A673 (cell line): Measurements from ENCODE around the gene RGPD3. TPM values are rescaled to one million over a fixed set of nuclear protein-coding genes. Genes with fewer than 3 reads are reported as not detected.
"Not testable (repeated sequence)": the region's sequence is repeated elsewhere in the genome, so short reads cannot be mapped to it uniquely, and the experiment has no call there.

Source experiments
- BruUV-seq: library from RNA; stranded (reverse); fragments of 400-500 nt; replicated peaks from 2 replicates; lab custom pipeline; 2021; lab: Mats Ljungman, UMichigan
- CTCF ChIA-PET: fragments of 300-600 bp; sonication (Branson Sonifier 250); formaldehyde crosslinking; loops from one replicate; lab custom pipeline; 2022; ENCODE audit warnings: antibody characterized with exemption; lab: Charles Lee
- POLR2A ChIA-PET: fragments of 300-600 bp; sonication (Branson Sonifier 250); formaldehyde crosslinking; loops from one replicate; lab custom pipeline; 2022; ENCODE audit warnings: antibody characterized with exemption; ENCODE audit not compliant: low non-redundant PET; lab: Charles Lee
- DNase-seq: peaks from one replicate; pipeline ENCODE4 v3.0.0-alpha.2; 2015; ENCODE audit warnings: low spot score
- H3K27ac ChIP-seq: fragments of 200-600 bp; sonication (generic); 2 replicates; pipeline ENCODE4 v1.5.1; 2016; ENCODE audit warnings: mixed run types, low read depth, mild to moderate bottlenecking, mixed read lengths, antibody characterized with exemption, low read length; ENCODE audit not compliant: poor library complexity, severe bottlenecking
- H3K27me3 ChIP-seq: fragments of 200-600 bp; sonication (generic); replicated peaks from 2 replicates; pipeline ENCODE4 v1.6.1; 2017; ENCODE audit warnings: mixed run types, low read depth, mild to moderate bottlenecking, mixed read lengths, antibody characterized with exemption, low read length; ENCODE audit not compliant: insufficient read depth, poor library complexity
- H3K36me3 ChIP-seq: fragments of 200-600 bp; sonication (generic); 2 replicates; pipeline ENCODE4 v1.6.1; 2016; ENCODE audit warnings: mixed run types, mild to moderate bottlenecking, mixed read lengths, antibody characterized with exemption, low read length; ENCODE audit not compliant: insufficient read depth, poor library complexity, severe bottlenecking
- H3K4me1 ChIP-seq: fragments of 200-600 bp; sonication (generic); 2 replicates; pipeline ENCODE4 v1.6.1; 2017; ENCODE audit warnings: mixed run types, mild to moderate bottlenecking, mixed read lengths, antibody characterized with exemption, low read length; ENCODE audit not compliant: insufficient read depth, poor library complexity, severe bottlenecking
- H3K4me3 ChIP-seq: fragments of 200-600 bp; sonication (generic); 2 replicates; pipeline ENCODE4 v1.5.1; 2016; ENCODE audit warnings: low read depth, mixed run types, mild to moderate bottlenecking, mixed read lengths, low read length; ENCODE audit not compliant: poor library complexity, severe bottlenecking
- H3K9me3 ChIP-seq: fragments of 200-600 bp; sonication (generic); 2 replicates; pipeline ENCODE4 v1.6.1; 2016; ENCODE audit warnings: mixed run types, low read depth, mild to moderate bottlenecking, mixed read lengths, antibody characterized with exemption, low read length; ENCODE audit not compliant: poor library complexity, severe bottlenecking
- intact Hi-C: fragments of 100-400 bp; cut with micrococcal nuclease; formaldehyde crosslinking; loops from one replicate; pipeline ENCODE4 v1.10.0; 2022; ENCODE audit not compliant: unreplicated experiment
- total RNA-seq: library from RNA; stranded (reverse); gene quantifications from 2 replicates; pipeline ENCODE4 v1.2.3, GENCODE V29; 2021

Gene RGPD3
- total RNA-seq, 1 experiment from 2014 or later, result 0.30 TPM

GRCh38 chr2:106513391-106513790 is 45.2 kb upstream of the RGPD3 start:
- H3K4me3 ChIP-seq, H3K36me3 ChIP-seq, H3K9me3 ChIP-seq, H3K27me3 ChIP-seq, POLR2A ChIA-PET, H3K27ac ChIP-seq, CTCF ChIA-PET, BruUV-seq, DNase-seq, H3K4me1 ChIP-seq, intact Hi-C loops: not testable (repeated sequence)

- H3K4me3 ChIP-seq, POLR2A ChIA-PET, H3K4me1 ChIP-seq, BruUV-seq, DNase-seq, H3K9me3 ChIP-seq, H3K27ac ChIP-seq, H3K27me3 ChIP-seq, H3K36me3 ChIP-seq, intact Hi-C loops, CTCF ChIA-PET: not testable (repeated sequence)
Observed at GRCh38 chr2:106511934-106512333, 43.7 kb upstream of the RGPD3 start.

- H3K9me3 ChIP-seq, intact Hi-C loops, H3K27me3 ChIP-seq, CTCF ChIA-PET, H3K36me3 ChIP-seq, BruUV-seq, H3K4me1 ChIP-seq, H3K4me3 ChIP-seq, H3K27ac ChIP-seq, POLR2A ChIA-PET: not testable (repeated sequence)
- DNase-seq, result peak; percentile 35
Observed at GRCh38 chr2:106511476-106511901, 43.3 kb upstream of the RGPD3 start.

GRCh38 chr2:106510791-106511190 is 42.6 kb upstream of the RGPD3 start:
- H3K27me3 ChIP-seq, H3K27ac ChIP-seq, H3K36me3 ChIP-seq, H3K4me1 ChIP-seq, CTCF ChIA-PET, H3K9me3 ChIP-seq, intact Hi-C loops, DNase-seq, H3K4me3 ChIP-seq, BruUV-seq, POLR2A ChIA-PET: not testable (repeated sequence)

GRCh38 chr2:106509374-106509770 is 41.2 kb upstream of the RGPD3 start:
- POLR2A ChIA-PET, H3K36me3 ChIP-seq, H3K27ac ChIP-seq, H3K4me1 ChIP-seq, BruUV-seq, H3K4me3 ChIP-seq, intact Hi-C loops, CTCF ChIA-PET, DNase-seq, H3K9me3 ChIP-seq, H3K27me3 ChIP-seq: not testable (repeated sequence)

GRCh38 chr2:106508660-106509373 is 40.6 kb upstream of the RGPD3 start:
- DNase-seq, BruUV-seq, H3K27me3 ChIP-seq, H3K4me1 ChIP-seq, POLR2A ChIA-PET, H3K27ac ChIP-seq, H3K36me3 ChIP-seq, CTCF ChIA-PET, intact Hi-C loops, H3K4me3 ChIP-seq, H3K9me3 ChIP-seq: not testable (repeated sequence)

- H3K27me3 ChIP-seq, H3K27ac ChIP-seq, CTCF ChIA-PET, BruUV-seq, H3K9me3 ChIP-seq, H3K36me3 ChIP-seq, POLR2A ChIA-PET, intact Hi-C loops, DNase-seq, H3K4me3 ChIP-seq, H3K4me1 ChIP-seq: not testable (repeated sequence)
Observed at GRCh38 chr2:106506002-106506687, 37.9 kb upstream of the RGPD3 start.
